ENCODE data around the gene PFKP.

PFKP gene

DNA sequence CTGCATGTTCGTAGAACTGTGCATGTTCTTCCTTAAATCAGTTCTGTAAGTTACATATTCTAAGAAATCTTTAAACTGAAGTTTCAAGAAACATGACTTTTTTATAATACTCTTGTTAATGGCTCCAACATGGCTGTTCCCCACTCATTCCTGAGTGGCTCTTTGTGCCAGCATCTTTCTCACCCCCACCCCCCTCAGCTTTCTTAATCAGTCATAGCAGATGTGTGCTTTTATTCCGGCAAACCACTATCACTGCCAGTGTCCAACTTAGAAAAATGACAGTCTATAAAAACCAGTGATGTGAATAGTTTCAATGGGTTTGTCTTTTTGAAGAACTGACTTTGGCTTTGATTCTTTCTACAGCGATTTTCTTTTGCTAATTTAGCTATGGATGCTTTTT is 67.7 kb downstream of the PFKP start:
- Histone ChIP-seq H3K79me2 (ENCODE audit: insufficient read depth, low read length) (no peaks in the 10 kb centered on the region), H4K20me1 (ENCODE audit: insufficient read depth, low read length, poor library complexity, severe bottlenecking) (no peaks in the 10 kb centered on the region), H3K9ac (ENCODE audit: low read depth, low read length, poor library complexity, severe bottlenecking) (no peak overlapping the region), H3K4me3 (ENCODE audit: low read length, poor library complexity, severe bottlenecking) (no peak overlapping the region), H3K9me3 (ENCODE audit: insufficient read depth, low read depth, low read length) (no peaks in the 10 kb centered on the region), H3K4me1 (ENCODE audit: insufficient read depth, low read length, poor library complexity, severe bottlenecking) (no peaks in the 10 kb centered on the region), H3K9me2 (replicated peaks; ENCODE audit: low read depth, low read length) (no peaks in the 10 kb centered on the region), H3F3A (ENCODE audit: low read depth) (no peaks in the 10 kb centered on the region), H3K4me2 (ENCODE audit: low read depth, low read length, poor library complexity, severe bottlenecking) (no peak overlapping the region), H2AFZ (ENCODE audit: low read length) (no peak overlapping the region), H3K27me3 (ENCODE audit: insufficient read depth, low read length, poor library complexity, severe bottlenecking) (no peaks in the 10 kb centered on the region), H3K36me3 (ENCODE audit: insufficient read depth, low read length) (peaks cover 90% of the 10 kb centered on the region; the same call in 1 of the 2 replicates)
- TF ChIP-seq, protein P1, sequence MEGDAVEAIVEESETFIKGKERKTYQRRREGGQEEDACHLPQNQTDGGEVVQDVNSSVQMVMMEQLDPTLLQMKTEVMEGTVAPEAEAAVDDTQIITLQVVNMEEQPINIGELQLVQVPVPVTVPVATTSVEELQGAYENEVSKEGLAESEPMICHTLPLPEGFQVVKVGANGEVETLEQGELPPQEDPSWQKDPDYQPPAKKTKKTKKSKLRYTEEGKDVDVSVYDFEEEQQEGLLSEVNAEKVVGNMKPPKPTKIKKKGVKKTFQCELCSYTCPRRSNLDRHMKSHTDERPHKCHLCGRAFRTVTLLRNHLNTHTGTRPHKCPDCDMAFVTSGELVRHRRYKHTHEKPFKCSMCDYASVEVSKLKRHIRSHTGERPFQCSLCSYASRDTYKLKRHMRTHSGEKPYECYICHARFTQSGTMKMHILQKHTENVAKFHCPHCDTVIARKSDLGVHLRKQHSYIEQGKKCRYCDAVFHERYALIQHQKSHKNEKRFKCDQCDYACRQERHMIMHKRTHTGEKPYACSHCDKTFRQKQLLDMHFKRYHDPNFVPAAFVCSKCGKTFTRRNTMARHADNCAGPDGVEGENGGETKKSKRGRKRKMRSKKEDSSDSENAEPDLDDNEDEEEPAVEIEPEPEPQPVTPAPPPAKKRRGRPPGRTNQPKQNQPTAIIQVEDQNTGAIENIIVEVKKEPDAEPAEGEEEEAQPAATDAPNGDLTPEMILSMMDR (conservative IDR thresholded peaks at IDR 0.05; ENCODE audit: low read length) = no peak
- TF ChIP-seq EZH2phosphoT487 (IDR thresholded peaks at IDR 0.05; ENCODE audit: borderline replicate concordance) = no peak

DNA sequence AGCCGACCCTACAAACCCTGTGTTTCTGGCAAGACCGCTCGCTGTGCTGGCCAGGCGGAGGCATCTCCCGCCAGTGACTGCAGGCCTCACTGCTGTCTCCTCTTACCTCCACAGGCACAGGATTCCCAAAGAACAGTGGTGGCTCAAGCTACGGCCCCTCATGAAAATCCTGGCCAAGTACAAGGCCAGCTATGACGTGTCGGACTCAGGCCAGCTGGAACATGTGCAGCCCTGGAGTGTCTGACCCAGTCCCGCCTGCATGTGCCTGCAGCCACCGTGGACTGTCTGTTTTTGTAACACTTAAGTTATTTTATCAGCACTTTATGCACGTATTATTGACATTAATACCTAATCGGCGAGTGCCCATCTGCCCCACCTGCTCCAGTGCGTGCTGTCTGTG is 69.0 kb downstream of the PFKP start:
- no peak for TF ChIP-seq EZH2phosphoT487 (IDR thresholded peaks at IDR 0.05; ENCODE audit: borderline replicate concordance)
- TF ChIP-seq, protein P1 (conservative IDR thresholded peaks at IDR 0.05; ENCODE audit: low read length) = no peak
- H3K9me2 ChIP-seq (replicated peaks; ENCODE audit: low read depth, low read length) = no peaks in the 10 kb centered on the region
- no peaks in the 10 kb centered on the region for H3K9me3 ChIP-seq (ENCODE audit: insufficient read depth, low read depth, low read length)
- no peaks in the 10 kb centered on the region for H3K79me2 ChIP-seq (ENCODE audit: insufficient read depth, low read length)
- no peak overlapping the region for H3K4me2 ChIP-seq (ENCODE audit: low read depth, low read length, poor library complexity, severe bottlenecking)
- no peaks in the 10 kb centered on the region for H4K20me1 ChIP-seq (ENCODE audit: insufficient read depth, low read length, poor library complexity, severe bottlenecking)
- H2AFZ ChIP-seq (ENCODE audit: low read length) = no peak overlapping the region
- peaks cover 99% of the 10 kb centered on the region; the same call in 1 of the 2 replicates for H3K36me3 ChIP-seq (ENCODE audit: insufficient read depth, low read length)
- no peaks in the 10 kb centered on the region for H3F3A ChIP-seq (ENCODE audit: low read depth)
- no peak overlapping the region for H3K9ac ChIP-seq (ENCODE audit: low read depth, low read length, poor library complexity, severe bottlenecking)
- no peaks in the 10 kb centered on the region for H3K4me1 ChIP-seq (ENCODE audit: insufficient read depth, low read length, poor library complexity, severe bottlenecking)
- H3K4me3 ChIP-seq (ENCODE audit: low read length, poor library complexity, severe bottlenecking) = no peak overlapping the region
- no peaks in the 10 kb centered on the region for H3K27me3 ChIP-seq (ENCODE audit: insufficient read depth, low read length, poor library complexity, severe bottlenecking)

DNA sequence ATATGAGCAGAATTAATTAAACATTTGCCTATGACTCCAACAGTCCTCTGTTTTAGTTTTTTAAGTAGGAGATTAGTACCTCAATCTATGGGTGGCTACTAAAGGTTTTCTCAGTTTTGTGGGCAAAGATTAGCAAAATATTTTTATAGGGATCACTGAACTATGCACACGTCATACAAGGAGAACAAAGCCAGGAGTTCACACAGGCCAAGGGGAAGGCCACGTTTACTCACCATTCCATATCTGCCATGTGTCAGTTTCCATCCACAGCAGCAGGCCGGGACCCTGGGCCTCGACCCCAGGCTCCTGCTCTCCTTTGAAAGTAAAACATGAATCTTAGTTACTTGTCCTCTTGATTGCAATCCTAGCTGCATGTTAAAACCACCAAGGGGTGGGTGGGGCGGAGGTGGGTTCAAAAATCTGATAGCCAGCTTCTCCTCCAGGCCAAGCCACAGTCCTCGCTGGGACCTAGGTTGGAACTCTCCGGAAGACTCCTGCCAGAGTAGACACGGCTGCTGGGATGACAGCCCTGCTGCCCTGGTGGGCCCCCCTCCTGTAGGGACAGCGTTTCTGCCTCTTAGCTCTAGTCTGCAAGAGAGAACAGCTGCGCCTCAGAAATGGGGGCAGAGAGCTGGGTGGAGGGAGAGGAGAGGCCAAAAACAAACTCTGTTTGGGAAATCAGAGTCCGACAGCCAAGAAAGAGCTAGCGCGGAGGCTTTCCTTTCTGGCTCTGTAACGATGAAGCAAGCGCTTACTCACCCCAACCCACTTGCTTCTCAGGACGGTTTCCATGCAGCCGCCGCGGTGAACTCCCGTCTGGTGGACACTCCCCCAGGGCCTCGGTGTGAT is 69.6 kb downstream of the PFKP start:
- Histone ChIP-seq H3K27me3 (ENCODE audit: insufficient read depth, low read length, poor library complexity, severe bottlenecking) (no peaks in the 10 kb centered on the region), H3K4me1 (ENCODE audit: insufficient read depth, low read length, poor library complexity, severe bottlenecking) (no peaks in the 10 kb centered on the region), H3K79me2 (ENCODE audit: insufficient read depth, low read length) (no peaks in the 10 kb centered on the region), H3K4me3 (ENCODE audit: low read length, poor library complexity, severe bottlenecking) (no peak overlapping the region), H3K4me2 (ENCODE audit: low read depth, low read length, poor library complexity, severe bottlenecking) (no peak overlapping the region), H3K9me3 (ENCODE audit: insufficient read depth, low read depth, low read length) (no peaks in the 10 kb centered on the region), H2AFZ (ENCODE audit: low read length) (no peak overlapping the region), H3K36me3 (ENCODE audit: insufficient read depth, low read length) (peaks cover 100% of the 10 kb centered on the region; the same call in 1 of the 2 replicates), H3F3A (ENCODE audit: low read depth) (no peaks in the 10 kb centered on the region), H3K9ac (ENCODE audit: low read depth, low read length, poor library complexity, severe bottlenecking) (no peak overlapping the region), H3K9me2 (replicated peaks; ENCODE audit: low read depth, low read length) (no peaks in the 10 kb centered on the region), H4K20me1 (ENCODE audit: insufficient read depth, low read length, poor library complexity, severe bottlenecking) (no peaks in the 10 kb centered on the region)
- no peak for TF ChIP-seq EZH2phosphoT487 (IDR thresholded peaks at IDR 0.05; ENCODE audit: borderline replicate concordance)
- TF ChIP-seq, protein P1 (conservative IDR thresholded peaks at IDR 0.05; ENCODE audit: low read length) = no peak
